Panc1 (cell line): ENCODE data around the gene KLHL41. TPM values are rescaled to one million over a fixed set of nuclear protein-coding genes. Genes with fewer than 3 reads are reported as not detected.

Experiments
- ATAC-seq: fragments of 200-7000 bp; cut with Tn5 transposase; 2 replicates; pipeline ENCODE4 v1.9.1; 2020; ENCODE audit warnings: mild to moderate bottlenecking, moderate library complexity
- BruUV-seq: library from RNA; stranded (reverse); fragments of 400-500 nt; replicated peaks from 2 replicates; lab custom pipeline; 2021; lab: Mats Ljungman, UMichigan
- CTCF ChIA-PET: fragments of 300-600 bp; sonication (Branson Sonifier 250); formaldehyde crosslinking; loops from one replicate; lab custom pipeline; 2022; ENCODE audit warnings: antibody characterized with exemption; lab: Charles Lee
- POLR2A ChIA-PET: fragments of 300-600 bp; sonication (Branson Sonifier 250); formaldehyde crosslinking; loops from one replicate; lab custom pipeline; 2022; ENCODE audit warnings: antibody characterized with exemption; lab: Charles Lee
- DNase-seq: peaks from one replicate; pipeline ENCODE4 v3.0.0-alpha.2; 2010; ENCODE audit warnings: low read depth, low spot score
- H3K27ac ChIP-seq: 2 replicates; pipeline ENCODE4 v1.5.1; 2011; ENCODE audit warnings: mild to moderate bottlenecking, low read length, inconsistent platforms
- H3K27me3 ChIP-seq: fragments of 200-500 bp; sonication (Bioruptor generic); 2 replicates; pipeline ENCODE4 v1.6.0; 2014; ENCODE audit warnings: low read length, inconsistent platforms; ENCODE audit not compliant: control insufficient read depth, insufficient read depth
- H3K36me3 ChIP-seq: fragments of 200-500 bp; sonication (Bioruptor generic); 2 replicates; pipeline ENCODE4 v1.5.1; 2014; ENCODE audit warnings: inconsistent platforms, mild to moderate bottlenecking, low read length, moderate library complexity; ENCODE audit not compliant: control insufficient read depth, insufficient read depth
- H3K4me1 ChIP-seq: 2 replicates; pipeline ENCODE4 v1.5.1; 2011; ENCODE audit warnings: inconsistent platforms, mild to moderate bottlenecking, low read length, moderate library complexity; ENCODE audit not compliant: control insufficient read depth, insufficient read depth
- H3K4me3 ChIP-seq, 2 experiments: 2 replicates each; pipeline ENCODE4 v1.5.1; 2011 to 2012; ENCODE audit warnings: low read depth in 2 of 2, low read length in 2 of 2, mild to moderate bottlenecking in 2 of 2, inconsistent platforms in 1 of 2, moderate library complexity in 1 of 2
- H3K9me3 ChIP-seq: fragments of 200-500 bp; sonication (Bioruptor generic); 2 replicates; pipeline ENCODE4 v1.5.1; 2014; ENCODE audit warnings: low read depth, mild to moderate bottlenecking, inconsistent platforms, low read length, moderate library complexity; ENCODE audit not compliant: control insufficient read depth, insufficient read depth
- CTCF ChIP-seq: fragments of 450-650 bp; IDR thresholded peaks from 2 replicates; pipeline ENCODE4 v1.5.1; 2017; ENCODE audit warnings: mild to moderate bottlenecking
- POLR2AphosphoS5 ChIP-seq: IDR thresholded peaks from 2 replicates; pipeline ENCODE4 v1.6.1; 2012; ENCODE audit warnings: mild to moderate bottlenecking, low read depth, low read length, moderate library complexity
- REST ChIP-seq, 2 experiments: IDR thresholded peaks; 2 replicates each; pipeline ENCODE4 v1.6.1; 2011 to 2012; ENCODE audit warnings: low read depth in 2 of 2, control low read depth in 1 of 2, low read length in 1 of 2, mild to moderate bottlenecking in 1 of 2, moderate library complexity in 1 of 2; ENCODE audit not compliant: insufficient read depth in 1 of 2
- SIN3A ChIP-seq: IDR thresholded peaks from 2 replicates; pipeline ENCODE4 v1.6.1; 2012; ENCODE audit warnings: low read depth, mild to moderate bottlenecking, low read length, moderate library complexity, borderline replicate concordance; ENCODE audit not compliant: insufficient read depth
- TCF7L2 ChIP-seq: IDR thresholded peaks from 2 replicates; pipeline ENCODE4 v1.6.1; 2011; ENCODE audit warnings: mild to moderate bottlenecking, low read depth, low read length, inconsistent platforms
- in situ Hi-C: cut with HindIII; loops from 2 replicates; pipeline ENCODE4 v1.10.0; 2016; ENCODE audit warnings: low sequenced_read_pairs, low pct_unique_long_range_greater_than_20kb
- intact Hi-C: fragments of 100-400 bp; cut with micrococcal nuclease; formaldehyde crosslinking; loops from one replicate; pipeline ENCODE4 v1.10.0; 2022; ENCODE audit not compliant: unreplicated experiment
- total RNA-seq: library from RNA; stranded (reverse); gene quantifications from one replicate; pipeline ENCODE4 v1.2.1, GENCODE V29; 2021; ENCODE audit not compliant: unreplicated experiment

The KLHL41 gene
- total RNA-seq, 1 experiment from 2014 or later: 0.72 TPM

- Histone ChIP-seq H3K27me3 (no peaks in the 10 kb centered on the region), H3K4me3 (peak within 1 kb of the TSS; percentile 82 to 85), H3K9me3 (no peaks in the 10 kb centered on the region), H3K36me3 (peaks cover 2% of the 10 kb centered on the region; the same call in 1 of the 2 replicates), H3K27ac (peak within 1 kb of the TSS; percentile 80), H3K4me1 (no peaks in the 10 kb centered on the region)
- no TSS peak for BruUV-seq
- in situ Hi-C loops (no loop called here), intact Hi-C loops (no loop called here)
- CTCF ChIA-PET: interaction anchor here (0.6 to 1.2 kb wide), 2 partner anchors 311 to 1352 kb away, joined by 3 to 5 read pairs; no protein-coding TSS in a partner anchor
- peak; percentile 48; the same call in 1 of the 2 replicates for TF ChIP-seq POLR2AphosphoS5
- TF ChIP-seq CTCF: peak; percentile 78
- peak; percentile 99 for TF ChIP-seq SIN3A
- TF ChIP-seq REST (IDR thresholded peaks at IDR 0.05; ENCODE audit: insufficient read depth in 1 of 2, low read depth in 2 of 2, low read length in 1 of 2): no peak
- POLR2A ChIA-PET: no interaction called here
- peak; percentile 33 for DNase-seq
- ATAC-seq: peak; percentile 98
Measured at GRCh38 chr2:169479257-169480078, 30.0 kb upstream of the KLHL41 start, which contains the start of gene BBS5. BBS5 (plus strand) TSS chr2:169479494; CDS start chr2:169479554, 60 bp downstream.

- peaks cover 2% of the 10 kb centered on the region; the same call in 1 of the 2 replicates for H3K36me3 ChIP-seq
- H3K4me3 ChIP-seq: peak overlapping the region; percentile 82 to 85
- intact Hi-C loops (no loop called here), in situ Hi-C loops (no loop called here)
- no peaks in the 10 kb centered on the region for H3K9me3 ChIP-seq
- POLR2A ChIA-PET: no interaction called here
- no peaks in the 10 kb centered on the region for H3K4me1 ChIP-seq
- peak overlapping the region; percentile 80 for H3K27ac ChIP-seq
- CTCF ChIA-PET: interaction anchor here (1.2 kb wide), 1 partner anchor 310 kb away, joined by 3 read pairs; no protein-coding TSS in a partner anchor
- no TSS peak for BruUV-seq
- H3K27me3 ChIP-seq: no peaks in the 10 kb centered on the region
- peak; percentile 7; the same call in 1 of the 2 replicates for ATAC-seq
- TF ChIP-seq TCF7L2 (no peak), SIN3A (no peak), REST (IDR thresholded peaks at IDR 0.05; ENCODE audit: insufficient read depth in 1 of 2, low read depth in 2 of 2, low read length in 1 of 2) (no peak), CTCF (no peak), POLR2AphosphoS5 (no peak)
- no peak for DNase-seq
Measured at GRCh38 chr2:169480079-169480465, 29.4 kb upstream of the KLHL41 start.
